GM19455 (cell line): ENCODE data around the gene ZNF329.

Source experiments
- ATAC-seq: cut with Tn5 transposase; IDR thresholded peaks from one replicate; pipeline ENCODE4 v1.9.1; 2021; ENCODE audit not compliant: unreplicated experiment

ZNF329 gene

GRCh38 chr19:58118979-58119733 lies 31.4 kb downstream of the ZNF329 start:
- no peak for ATAC-seq

GRCh38 chr19:58117841-58118575 lies 32.6 kb downstream of the ZNF329 start:
- no peak for ATAC-seq

GRCh38 chr19:58108546-58108817 lies 42.1 kb downstream of the ZNF329 start:
- ATAC-seq, result no peak

GRCh38 chr19:58107778-58108545 lies 42.6 kb downstream of the ZNF329 start:
- no peak for ATAC-seq

GRCh38 chr19:58098682-58098998 lies 51.9 kb downstream of the ZNF329 start:
- ATAC-seq, result no peak

- ATAC-seq, result no peak
Measured at GRCh38 chr19:58097781-58098681, 52.6 kb downstream of the ZNF329 start, which contains the start of gene ZSCAN18. Gene ZSCAN18 (minus strand): TSS chr19:58098231. CDS start chr19:58090267, 7,964 bp downstream.

- ATAC-seq, result no peak
Measured at GRCh38 chr19:58097349-58097748, 53.2 kb downstream of the ZNF329 start.

GRCh38 chr19:58096884-58097283 lies 53.7 kb downstream of the ZNF329 start:
- ATAC-seq, result no peak

- ATAC-seq, result no peak
Measured at GRCh38 chr19:58095328-58095727, 55.3 kb downstream of the ZNF329 start.

GRCh38 chr19:58093071-58093470 lies 57.5 kb downstream of the ZNF329 start:
- no peak for ATAC-seq

- ATAC-seq, result no peak
Measured at GRCh38 chr19:58091251-58091995, 59.2 kb downstream of the ZNF329 start.

GRCh38 chr19:58089846-58090245 lies 60.7 kb downstream of the ZNF329 start:
- no peak for ATAC-seq

- no peak for ATAC-seq
Measured at GRCh38 chr19:58088521-58089052, 62.0 kb downstream of the ZNF329 start.

GRCh38 chr19:58086825-58087710 lies 63.5 kb downstream of the ZNF329 start:
- ATAC-seq, result no peak

GRCh38 chr19:58085348-58085875 lies 65.2 kb downstream of the ZNF329 start:
- no peak for ATAC-seq

- ATAC-seq, result no peak
Measured at GRCh38 chr19:58084596-58085347, 65.8 kb downstream of the ZNF329 start.

- ATAC-seq, result no peak
Measured at GRCh38 chr19:58083021-58083420, 67.6 kb downstream of the ZNF329 start.

GRCh38 chr19:58079792-58080191 lies 70.8 kb downstream of the ZNF329 start:
- no peak for ATAC-seq
